PC-3 (cell line): ENCODE data around the gene NOG.

Experiments used
- EZH2 ChIP-seq: fragments of 300-600 bp; sonication (generic); IDR thresholded peaks from one replicate; pipeline ENCODE4 v1.6.1; 2017; ENCODE audit warnings: antibody characterized with exemption, mild to moderate bottlenecking, low read length; ENCODE audit not compliant: unreplicated experiment
- TF ChIP-seq, protein P1 (sequence below): fragments of 300-600 bp; sonication (generic); conservative IDR thresholded peaks from 2 replicates; pipeline ENCODE4 v1.5.1; 2017; ENCODE audit warnings: antibody characterized with exemption, low read depth, mild to moderate bottlenecking, low read length

DNA sequence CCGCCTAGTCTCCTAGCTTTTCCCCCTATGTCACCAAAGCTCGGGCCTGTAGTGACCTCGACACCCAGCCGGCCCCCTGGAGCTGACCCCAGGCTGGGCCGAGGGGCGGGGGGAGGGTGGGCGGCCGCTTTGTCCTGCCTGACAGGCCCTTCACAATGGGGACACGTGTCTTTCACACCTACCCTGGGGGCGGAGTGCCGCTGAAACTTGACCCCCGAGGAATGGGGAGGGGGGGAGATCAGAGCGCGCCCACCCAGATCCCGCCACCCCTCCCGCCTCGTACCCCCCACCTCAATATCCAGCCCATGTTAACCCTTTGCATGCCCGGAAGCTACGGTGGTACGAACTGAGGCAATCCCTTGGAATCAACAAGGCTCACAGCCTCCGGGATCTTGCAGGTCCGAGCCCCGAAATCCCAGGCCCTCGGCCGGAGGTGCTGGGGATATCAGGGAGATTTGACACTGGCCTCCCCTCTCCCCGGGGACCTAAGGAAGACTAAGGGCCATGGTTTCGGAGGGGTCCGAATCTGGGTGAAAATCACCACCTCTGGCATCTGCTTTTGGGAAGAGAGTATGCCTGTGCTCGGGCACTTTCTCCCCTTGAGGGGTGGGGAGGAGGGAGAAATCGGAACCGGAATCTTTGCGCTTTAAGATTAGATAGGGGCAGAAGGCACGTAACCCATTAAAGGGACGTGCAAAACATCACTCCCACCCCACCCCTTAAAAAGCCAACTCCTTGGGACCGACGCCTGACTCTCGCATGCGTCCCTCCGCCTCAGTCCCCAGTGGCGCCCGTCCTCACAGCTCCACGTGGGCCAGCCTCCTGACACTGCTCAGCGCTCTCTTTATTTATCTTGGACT, 2.6 kb downstream of the NOG start:
- TF ChIP-seq, protein P1, sequence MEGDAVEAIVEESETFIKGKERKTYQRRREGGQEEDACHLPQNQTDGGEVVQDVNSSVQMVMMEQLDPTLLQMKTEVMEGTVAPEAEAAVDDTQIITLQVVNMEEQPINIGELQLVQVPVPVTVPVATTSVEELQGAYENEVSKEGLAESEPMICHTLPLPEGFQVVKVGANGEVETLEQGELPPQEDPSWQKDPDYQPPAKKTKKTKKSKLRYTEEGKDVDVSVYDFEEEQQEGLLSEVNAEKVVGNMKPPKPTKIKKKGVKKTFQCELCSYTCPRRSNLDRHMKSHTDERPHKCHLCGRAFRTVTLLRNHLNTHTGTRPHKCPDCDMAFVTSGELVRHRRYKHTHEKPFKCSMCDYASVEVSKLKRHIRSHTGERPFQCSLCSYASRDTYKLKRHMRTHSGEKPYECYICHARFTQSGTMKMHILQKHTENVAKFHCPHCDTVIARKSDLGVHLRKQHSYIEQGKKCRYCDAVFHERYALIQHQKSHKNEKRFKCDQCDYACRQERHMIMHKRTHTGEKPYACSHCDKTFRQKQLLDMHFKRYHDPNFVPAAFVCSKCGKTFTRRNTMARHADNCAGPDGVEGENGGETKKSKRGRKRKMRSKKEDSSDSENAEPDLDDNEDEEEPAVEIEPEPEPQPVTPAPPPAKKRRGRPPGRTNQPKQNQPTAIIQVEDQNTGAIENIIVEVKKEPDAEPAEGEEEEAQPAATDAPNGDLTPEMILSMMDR = no peak
- TF ChIP-seq EZH2 = no peak
